Measurements from ENCODE around the gene EGLN3. TPM values are rescaled to one million over a fixed set of nuclear protein-coding genes. Genes with fewer than 3 reads are reported as not detected.

EGLN3 gene
- total and polyA plus RNA-seq, 10 of the 15 experiments (the other 5 are each of a cell fraction or from before 2014, with no cell fraction given) = 0.42 to 8.1 (median 2.0) TPM

GRCh38 chr14:33891700-33892099 is 59.2 kb downstream of the EGLN3 start:
- FAIRE-seq (no peak), DNase-seq (ENCODE audit: low read depth, low spot score) (no peak), ATAC-seq (no peak)
- Histone ChIP-seq H3K9me3 (replicated peaks; ENCODE audit: control insufficient read depth, insufficient read depth, low read length) (peaks cover 1% of the 10 kb centered on the region; the same call in 1 of the 3 replicates), H3K4me2 (ENCODE audit: control insufficient read depth, insufficient read depth) (no peak overlapping the region), H3K79me2 (ENCODE audit: control insufficient read depth, insufficient read depth, low read length) (no peaks in the 10 kb centered on the region), H3K27ac (ENCODE audit: control insufficient read depth, insufficient read depth) (no peak overlapping the region), H3K36me3 (ENCODE audit: control insufficient read depth in 2 of 2, insufficient read depth in 2 of 2, low read length in 1 of 2) (no peaks in the 10 kb centered on the region), H4K20me1 (ENCODE audit: control insufficient read depth, insufficient read depth) (no peaks in the 10 kb centered on the region), H3K9ac (ENCODE audit: control insufficient read depth, insufficient read depth, low read length) (no peak overlapping the region), H2AFZ (ENCODE audit: control insufficient read depth, low read depth, low read length) (no peak overlapping the region), H3K4me3 (no peak overlapping the region), H3K4me1 (ENCODE audit: control insufficient read depth, insufficient read depth, low read length) (no peaks in the 10 kb centered on the region), H3K27me3 (replicated peaks in 1 of 2; ENCODE audit: control insufficient read depth in 2 of 2, insufficient read depth in 2 of 2, low read length in 1 of 2) (no peaks in the 10 kb centered on the region)
- ChIA-PET RAD21 (ENCODE audit: unreplicated experiment) (no interaction called here), CTCF (no interaction called here), SMC1A (ENCODE audit: uncharacterized antibody, unreplicated experiment) (no interaction called here), POLR2A (no interaction called here)
- intact Hi-C loops (cut with micrococcal nuclease; ENCODE audit: unreplicated experiment) (no loop called here), in situ Hi-C loops (cut with MboI) (no loop called here)
- WGBS (ENCODE audit: insufficient coverage, insufficient replicate concordance, low lambda C conversion rate, missing lambda C conversion rate) = 0% methylated on average over 1 of the region's 1 CpG
- TF ChIP-seq EZH2 (IDR thresholded peaks at IDR 0.05; ENCODE audit: borderline replicate concordance, control insufficient read depth, low read depth, low read length) = no peak
- no peak for TF ChIP-seq PAX8 (IDR thresholded peaks at IDR 0.05)
- no peak for TF ChIP-seq SMAD5 (IDR thresholded peaks at IDR 0.05; ENCODE audit: low read depth)
- no peak for TF ChIP-seq ZNF687 (IDR thresholded peaks at IDR 0.05)
- no peak for TF ChIP-seq RFX5 (IDR thresholded peaks at IDR 0.05; ENCODE audit: low read depth, low read length)
- TF ChIP-seq FOXM1 (IDR thresholded peaks at IDR 0.05; ENCODE audit: low read depth, low read length) = no peak
- no peak for TF ChIP-seq CTCF (IDR thresholded peaks at IDR 0.05 in 2 of 3, conservative IDR thresholded peaks at IDR 0.05 in 1 of 3; ENCODE audit: control insufficient read depth in 2 of 3, extremely low read depth in 1 of 3, insufficient read depth in 1 of 3, low read depth in 3 of 3, low read length in 3 of 3)
- no TSS peak for BruUV-seq (replicated peaks)

All from GM12878 (cell line).